Measurements from ENCODE around the gene CYP8B1.

- TF ChIP-seq, protein P1, sequence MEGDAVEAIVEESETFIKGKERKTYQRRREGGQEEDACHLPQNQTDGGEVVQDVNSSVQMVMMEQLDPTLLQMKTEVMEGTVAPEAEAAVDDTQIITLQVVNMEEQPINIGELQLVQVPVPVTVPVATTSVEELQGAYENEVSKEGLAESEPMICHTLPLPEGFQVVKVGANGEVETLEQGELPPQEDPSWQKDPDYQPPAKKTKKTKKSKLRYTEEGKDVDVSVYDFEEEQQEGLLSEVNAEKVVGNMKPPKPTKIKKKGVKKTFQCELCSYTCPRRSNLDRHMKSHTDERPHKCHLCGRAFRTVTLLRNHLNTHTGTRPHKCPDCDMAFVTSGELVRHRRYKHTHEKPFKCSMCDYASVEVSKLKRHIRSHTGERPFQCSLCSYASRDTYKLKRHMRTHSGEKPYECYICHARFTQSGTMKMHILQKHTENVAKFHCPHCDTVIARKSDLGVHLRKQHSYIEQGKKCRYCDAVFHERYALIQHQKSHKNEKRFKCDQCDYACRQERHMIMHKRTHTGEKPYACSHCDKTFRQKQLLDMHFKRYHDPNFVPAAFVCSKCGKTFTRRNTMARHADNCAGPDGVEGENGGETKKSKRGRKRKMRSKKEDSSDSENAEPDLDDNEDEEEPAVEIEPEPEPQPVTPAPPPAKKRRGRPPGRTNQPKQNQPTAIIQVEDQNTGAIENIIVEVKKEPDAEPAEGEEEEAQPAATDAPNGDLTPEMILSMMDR (IDR thresholded peaks at IDR 0.05) = no peak
- TF ChIP-seq POLR2A (IDR thresholded peaks at IDR 0.05) = no peak
Observed at GRCh38 chr3:42904076-42904475, 28.4 kb upstream of the CYP8B1 start.

All from esophagus squamous epithelium (tissue), 4 donors.